Fibroblast of skin of abdomen (primary cell): ENCODE measurements around the gene CBARP.

Experiments used
- DNase-seq: peaks from one replicate; pipeline ENCODE4 v3.0.0-alpha.2; 2013

CBARP gene

DNA sequence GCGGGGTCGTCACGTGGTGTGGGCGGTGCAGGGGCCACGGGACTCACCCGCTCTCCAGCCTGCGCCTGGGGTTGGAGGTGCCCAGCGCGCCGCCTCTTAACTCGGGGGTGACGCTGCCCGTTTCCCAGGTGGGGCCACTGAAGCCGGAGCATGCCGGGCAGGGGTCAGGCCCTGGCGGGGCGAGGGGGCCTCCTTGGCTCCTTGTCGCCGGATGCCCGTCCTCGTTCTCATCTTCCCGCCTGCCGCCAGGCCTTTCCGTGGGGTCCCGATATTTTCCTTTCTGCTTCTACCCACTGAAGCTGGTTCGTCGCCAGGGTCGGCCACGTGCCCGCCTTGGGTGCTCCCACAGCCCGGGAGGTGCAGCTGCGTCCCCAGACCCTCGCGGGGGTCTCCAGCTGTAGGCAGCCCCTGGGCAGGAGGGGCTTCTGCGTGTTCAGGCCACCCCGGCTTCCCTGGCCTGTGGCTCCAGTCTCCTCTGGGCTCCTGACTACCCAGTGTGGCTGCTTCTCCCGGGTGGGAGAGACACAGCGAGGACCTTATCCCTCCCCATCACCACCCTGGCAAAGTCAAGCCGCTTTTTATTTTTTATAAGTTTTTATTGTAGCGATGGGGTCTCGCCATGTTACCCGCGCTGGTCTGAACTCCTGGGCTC, 38.3 kb upstream of the CBARP start:
- no peak for DNase-seq

DNA sequence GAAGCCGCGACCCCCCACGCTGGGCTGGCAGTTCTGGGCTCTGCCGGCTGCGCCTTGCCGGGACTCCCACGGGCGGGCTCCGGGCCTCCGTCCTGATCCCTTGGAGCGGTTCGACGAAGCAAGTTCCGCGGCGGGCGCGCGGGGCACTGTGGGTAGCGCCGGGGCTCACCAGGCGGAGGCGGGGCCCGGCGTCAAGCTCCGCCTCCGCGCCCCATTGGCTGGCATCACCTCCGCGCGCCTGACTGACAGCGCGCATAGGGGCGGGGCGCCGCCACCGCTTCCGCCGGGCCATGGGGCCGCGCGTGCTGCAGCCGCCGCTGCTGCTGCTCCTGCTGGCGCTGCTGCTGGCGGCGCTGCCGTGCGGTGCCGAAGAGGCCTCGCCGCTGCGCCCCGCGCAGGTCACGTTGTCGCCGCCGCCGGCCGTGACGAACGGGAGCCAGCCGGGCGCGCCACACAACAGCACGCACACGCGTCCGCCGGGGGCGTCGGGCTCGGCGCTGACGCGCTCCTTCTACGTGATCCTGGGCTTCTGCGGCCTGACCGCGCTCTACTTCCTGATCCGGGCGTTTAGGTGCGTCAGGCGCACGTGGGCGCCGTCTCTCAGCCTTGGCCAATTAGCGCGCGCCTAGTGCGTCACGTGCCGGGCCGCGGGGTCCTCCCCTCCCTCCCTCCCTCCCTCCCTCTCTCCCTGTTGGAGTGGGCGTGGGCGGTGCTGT, 37.6 kb upstream of the CBARP start, which contains the start of gene FAM174C:
TSS of gene FAM174C (plus strand) at position 271 of the 716 bp plus-strand sequence. CDS start at position 291, 20 bp downstream.
- peak; percentile 98 for DNase-seq

DNA sequence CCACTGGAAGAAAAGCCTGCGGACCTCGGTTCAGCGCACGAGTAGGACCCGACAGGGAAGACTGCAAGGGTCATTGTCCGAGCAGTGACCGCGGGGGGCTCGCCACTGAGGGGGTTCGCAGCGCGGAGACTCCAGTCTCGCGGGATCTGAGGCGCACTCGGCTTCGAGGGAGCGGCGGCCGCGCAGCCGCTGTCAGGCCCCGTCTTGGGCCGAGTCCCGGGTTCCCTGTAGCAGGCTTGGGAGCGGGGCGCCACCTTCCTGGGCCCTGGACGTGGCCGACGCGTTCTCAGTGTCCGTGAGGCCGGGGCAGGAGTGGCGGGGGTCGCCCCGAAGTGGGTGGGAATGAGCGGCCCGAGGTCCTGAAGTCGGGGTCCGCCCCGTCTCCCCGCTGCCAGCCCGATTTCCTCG, 37.1 kb upstream of the CBARP start:
- DNase-seq: peak; percentile 24

DNA sequence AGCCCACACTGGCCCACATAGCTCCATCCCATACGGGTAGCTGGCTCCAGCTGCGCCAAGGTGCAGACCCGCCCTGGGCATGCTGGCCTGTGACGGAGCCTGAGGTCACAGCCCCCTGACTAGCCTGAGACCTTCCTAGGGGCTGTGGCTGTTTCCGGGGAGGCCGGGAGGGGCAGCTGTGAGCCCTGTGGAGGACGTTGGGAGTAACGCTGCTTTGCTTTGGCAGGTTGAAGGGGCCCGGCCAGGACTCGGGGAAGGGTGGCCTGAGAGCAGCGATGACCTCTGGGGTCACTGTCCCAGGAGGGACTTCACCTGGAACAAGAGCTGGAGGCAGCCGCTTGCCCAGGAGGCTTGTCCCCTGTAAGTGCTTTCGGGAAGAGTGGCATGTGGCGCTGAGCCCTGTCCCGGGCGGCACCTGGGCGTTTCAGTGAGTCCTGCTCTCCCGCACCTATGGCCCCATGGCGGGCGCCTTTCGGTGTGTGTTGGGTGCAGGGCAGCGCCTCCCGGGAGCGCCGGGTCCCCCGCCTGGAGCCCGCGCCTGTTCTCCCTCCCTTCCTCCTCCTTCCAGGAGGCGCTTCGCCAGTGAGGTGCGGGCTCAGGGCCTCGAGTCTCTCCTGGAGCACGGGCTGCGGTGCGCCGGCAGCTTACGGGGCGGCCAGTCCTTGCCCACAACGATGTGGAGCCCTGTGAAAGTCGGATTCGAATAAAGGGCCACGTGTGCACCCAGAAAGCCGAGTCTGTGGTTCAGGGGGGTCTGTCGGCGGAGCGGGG, 36.5 kb upstream of the CBARP start:
- DNase-seq: no peak

DNA sequence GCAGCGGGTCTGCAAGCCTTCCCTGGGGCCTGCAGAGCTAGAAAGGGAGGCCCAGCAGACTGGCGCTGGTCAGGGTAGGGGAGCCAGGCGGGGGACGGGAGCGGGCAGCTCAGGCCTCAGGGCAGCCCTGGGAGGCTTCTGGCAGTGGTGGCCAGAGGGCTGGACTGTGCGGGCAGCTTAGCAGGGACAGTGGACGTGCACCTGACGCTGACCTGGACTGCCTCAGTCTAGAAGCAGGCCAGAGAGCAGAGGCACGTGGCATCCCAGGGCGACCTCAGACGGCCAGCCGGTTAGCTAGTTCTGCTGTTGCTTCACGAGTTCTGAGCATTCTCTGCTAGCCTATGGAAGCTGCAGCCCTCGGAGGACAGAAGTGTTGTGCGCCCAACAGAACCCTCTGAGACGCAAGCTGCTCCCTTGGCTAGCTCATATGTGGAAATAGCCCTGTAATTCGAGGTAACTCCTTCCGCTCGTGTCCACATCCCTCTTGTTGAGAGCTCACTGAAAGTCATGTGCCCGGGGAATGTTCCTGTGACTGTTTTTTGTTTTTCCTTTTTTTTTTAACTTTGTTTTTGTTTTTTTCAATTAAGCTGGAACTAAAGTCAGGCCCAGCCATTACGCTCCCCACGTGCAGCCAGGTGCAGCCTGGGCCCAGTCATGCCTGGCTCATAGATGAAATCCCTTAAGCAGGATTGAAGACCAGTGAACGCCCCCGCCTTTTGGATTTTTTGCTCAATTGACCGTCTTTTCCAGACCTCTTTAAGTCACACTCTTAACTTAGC, 35.6 kb upstream of the CBARP start:
- no peak for DNase-seq

DNA sequence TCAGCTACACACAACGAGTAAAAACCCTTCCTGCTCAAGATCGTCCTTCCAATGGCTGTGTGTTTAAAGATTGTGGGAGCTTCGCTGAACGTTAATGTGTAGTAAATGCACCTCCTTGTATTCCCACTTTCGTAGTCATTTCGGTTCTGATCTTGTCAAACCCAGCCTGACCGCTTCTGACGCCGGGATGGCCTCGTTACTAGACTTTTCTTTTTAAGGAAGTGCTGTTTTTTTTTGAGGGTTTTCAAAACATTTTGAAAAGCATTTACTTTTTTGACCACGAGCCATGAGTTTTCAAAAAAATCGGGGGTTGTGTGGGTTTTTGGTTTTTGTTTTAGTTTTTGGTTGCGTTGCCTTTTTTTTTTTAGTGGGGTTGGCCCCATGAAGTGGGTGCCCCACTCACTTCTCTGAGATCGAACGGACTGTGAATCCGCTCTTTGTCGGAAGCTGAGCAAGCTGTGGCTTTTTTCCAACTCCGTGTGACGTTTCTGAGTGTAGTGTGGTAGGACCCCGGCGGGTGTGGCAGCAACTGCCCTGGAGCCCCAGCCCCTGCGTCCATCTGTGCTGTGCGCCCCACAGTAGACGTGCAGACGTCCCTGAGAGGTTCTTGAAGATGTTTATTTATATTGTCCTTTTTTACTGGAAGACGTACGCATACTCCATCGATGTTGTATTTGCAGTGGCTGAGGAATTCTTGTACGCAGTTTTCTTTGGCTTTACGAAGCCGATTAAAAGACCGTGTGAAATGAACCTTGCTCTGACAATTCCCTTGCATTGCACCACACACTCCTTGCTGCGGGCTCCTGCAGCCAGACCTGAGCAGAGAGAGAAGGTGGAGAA, 34.8 kb upstream of the CBARP start:
- DNase-seq: no peak

DNA sequence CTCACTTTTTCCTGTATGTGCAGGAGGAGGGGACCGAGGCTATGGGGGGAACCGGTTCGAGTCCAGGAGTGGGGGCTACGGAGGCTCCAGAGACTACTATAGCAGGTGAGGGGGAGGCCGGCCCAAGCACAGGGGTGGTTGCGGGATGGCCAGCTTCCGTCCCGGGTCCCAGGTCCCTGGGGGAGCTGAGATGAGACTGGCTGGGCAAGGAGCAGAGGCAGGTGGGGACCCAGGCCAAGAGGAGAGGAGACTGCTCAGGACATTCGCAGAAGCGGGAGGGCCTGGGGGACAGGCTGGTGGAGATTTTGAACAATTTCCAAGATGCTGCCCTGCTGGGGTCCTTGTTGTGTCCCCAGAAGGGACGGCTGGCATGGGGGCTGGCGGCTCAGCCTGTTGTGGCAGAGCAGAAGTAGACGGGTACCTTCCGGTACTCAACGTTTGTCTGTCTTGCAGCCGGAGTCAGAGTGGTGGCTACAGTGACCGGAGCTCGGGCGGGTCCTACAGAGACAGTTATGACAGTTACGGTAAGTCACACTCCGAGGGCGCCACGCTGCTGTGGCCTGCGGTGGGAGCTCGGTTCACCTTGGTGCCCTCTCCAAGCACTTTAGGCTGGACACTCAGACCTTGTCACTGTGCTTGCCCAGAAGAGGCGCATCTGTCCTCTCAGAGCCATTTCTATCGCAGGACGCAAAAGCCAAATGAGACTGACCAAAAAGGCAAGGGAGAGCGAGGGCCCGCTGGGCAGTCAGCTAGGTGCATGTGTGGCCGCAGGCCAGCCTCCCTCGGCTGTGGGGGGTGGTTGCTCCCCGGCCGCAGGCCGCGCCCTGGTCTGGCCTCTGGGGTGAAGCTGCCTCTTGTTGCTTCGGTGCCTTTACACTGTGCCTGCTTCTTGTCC, 34.0 kb upstream of the CBARP start:
- no peak for DNase-seq

DNA sequence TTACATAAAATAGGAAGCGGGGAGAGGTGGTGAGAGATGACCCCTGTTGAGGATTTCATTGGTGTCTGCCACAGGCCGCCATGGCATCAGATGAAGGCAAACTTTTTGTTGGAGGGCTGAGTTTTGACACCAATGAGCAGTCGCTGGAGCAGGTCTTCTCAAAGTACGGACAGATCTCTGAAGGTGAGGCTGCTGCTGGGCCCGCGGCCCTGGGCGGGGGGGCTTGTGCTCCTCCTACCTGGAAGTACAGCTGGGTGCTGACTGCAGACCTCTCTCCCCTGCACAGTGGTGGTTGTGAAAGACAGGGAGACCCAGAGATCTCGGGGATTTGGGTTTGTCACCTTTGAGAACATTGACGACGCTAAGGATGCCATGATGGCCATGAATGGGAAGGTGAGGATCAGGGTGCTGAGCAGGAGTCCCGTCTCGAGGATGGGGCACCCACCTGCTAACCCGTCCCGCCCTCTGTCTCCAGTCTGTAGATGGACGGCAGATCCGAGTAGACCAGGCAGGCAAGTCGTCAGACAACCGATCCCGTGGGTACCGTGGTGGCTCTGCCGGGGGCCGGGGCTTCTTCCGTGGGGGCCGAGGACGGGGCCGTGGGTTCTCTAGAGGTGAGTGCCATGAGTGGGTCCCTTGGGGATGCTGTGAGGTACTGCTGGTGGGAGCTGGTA, 33.2 kb upstream of the CBARP start:
- no peak for DNase-seq

DNA sequence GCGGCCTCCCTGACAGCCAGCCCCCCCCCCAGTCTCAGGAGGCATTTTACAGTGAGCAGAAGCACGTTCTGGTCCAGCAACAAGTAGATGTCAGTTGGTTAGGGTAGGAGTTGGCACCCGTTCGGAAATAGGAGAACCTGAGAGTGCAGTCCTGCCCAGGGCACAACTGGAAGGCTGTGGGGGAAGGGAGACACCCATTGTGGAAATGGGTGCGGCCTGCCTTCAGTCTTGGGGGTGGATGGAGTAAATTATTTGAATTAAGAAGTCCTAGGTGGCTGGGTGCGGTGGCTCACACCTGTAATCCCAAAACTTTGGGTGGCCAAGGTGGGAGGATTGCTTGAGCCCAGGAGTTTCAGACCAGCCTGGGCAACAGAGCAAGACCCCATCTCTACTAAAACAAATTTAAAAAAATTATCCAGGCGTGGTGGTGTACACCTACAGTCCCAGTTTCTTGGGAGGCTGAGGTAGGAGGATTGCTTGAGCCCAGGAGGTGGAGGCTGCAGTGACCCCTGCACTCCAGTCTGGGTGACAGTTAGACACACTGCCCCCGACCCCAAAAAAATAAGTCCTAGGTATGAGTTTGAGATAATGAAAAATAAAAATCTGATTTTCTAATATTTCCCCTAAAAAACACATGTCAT, 32.5 kb upstream of the CBARP start:
- no peak for DNase-seq

DNA sequence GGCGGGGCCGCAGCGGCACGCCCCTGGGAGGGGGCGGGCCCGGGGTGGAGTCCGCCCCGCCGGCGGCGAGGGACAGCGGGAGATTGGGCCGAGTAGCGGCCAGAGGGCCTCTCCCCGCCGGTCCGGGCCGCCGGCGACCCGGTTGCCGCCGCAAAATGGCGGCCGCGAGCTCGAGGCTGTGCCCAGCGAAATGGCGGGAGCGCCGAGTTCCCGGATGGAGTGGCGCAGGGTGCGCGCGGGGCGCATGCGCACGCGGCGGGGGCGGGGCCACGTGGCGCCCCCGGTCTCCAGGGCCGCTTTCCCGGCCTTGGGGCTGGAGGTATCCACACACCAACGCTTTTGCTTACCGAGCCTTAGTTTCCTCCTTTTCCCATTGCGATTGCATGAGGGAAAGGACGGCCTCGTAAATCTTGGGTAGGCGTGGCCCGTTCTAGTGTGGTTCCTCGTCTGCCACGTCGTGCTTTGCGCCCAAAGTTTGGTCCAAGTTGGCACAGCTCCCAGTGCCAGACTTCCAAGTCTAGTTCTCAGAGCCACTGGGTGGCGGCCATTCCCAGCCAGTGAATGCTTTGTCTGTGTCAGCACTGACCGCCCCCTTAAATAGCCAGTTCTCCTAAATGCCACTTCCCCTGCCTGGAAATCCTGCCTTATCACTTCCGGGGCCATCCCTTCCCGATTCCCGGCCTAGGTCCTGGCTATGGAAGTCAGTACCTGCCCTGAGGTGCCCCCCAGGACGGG, 31.8 kb upstream of the CBARP start:
- peak; percentile 87 for DNase-seq

DNA sequence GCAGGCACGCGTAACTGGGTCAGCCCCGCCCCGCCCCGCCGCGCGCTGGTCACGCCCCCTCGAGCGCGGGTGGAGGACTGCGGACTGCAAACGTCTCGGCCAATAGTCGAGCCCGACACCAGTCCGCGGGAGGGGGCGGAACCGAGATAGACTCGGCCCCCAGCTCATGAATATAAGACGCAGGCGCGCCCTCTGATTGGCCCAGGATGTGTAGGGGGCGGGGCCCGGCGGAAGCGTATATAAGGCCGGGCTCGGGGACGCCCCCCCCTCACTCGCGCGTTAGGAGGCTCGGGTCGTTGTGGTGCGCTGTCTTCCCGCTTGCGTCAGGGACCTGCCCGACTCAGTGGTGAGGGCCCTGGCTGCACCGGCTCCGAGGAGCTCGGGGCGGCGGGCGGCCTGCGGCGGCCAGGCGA, 31.3 kb upstream of the CBARP start, which contains the start of gene CIRBP:
TSS of gene CIRBP (plus strand) at position 268 of the 413 bp plus-strand sequence. CDS start 1,602 bp downstream, outside the sequence.
- DNase-seq: peak; percentile 99

DNA sequence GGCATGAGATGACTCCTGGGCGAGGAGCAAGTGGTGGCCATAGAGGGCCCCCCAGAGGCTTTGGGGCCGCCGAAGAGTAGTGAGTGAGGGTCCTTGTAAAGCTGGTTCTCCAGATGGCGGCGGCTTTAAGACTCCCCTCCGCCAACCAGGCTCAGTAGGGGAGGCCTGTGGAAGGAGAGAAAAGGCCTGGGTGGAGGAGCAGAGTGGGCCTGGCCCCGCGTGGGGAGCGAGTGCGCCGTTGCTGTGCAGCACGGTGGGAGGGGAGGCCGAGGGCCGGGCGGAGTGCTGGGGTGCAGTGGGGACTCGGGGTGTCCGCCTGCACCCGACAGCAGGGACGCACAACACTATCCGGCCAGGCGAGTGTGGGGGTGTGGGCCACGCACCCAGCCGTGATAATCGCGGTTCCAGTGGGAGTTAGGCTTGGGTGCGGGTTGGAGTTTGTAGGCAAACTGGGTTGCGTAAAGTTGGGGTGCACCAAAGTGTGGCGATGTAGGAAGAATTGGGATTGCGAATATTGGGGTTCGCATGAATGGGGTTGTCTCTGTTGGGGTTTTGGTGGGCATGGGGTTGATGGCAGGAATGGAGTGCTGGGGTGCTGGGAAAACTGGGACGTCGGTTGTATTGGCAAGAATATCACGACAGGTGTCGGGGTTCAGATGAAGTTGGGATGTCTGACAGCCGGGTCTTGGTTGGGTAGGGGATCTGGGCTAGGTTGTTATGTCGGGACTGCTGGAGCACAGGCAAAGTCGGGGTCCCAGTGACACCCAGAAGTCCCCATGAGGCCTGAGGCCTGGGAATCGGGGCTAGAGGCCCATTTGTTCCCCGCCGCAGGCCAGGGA, 30.6 kb upstream of the CBARP start:
- DNase-seq: no peak

DNA sequence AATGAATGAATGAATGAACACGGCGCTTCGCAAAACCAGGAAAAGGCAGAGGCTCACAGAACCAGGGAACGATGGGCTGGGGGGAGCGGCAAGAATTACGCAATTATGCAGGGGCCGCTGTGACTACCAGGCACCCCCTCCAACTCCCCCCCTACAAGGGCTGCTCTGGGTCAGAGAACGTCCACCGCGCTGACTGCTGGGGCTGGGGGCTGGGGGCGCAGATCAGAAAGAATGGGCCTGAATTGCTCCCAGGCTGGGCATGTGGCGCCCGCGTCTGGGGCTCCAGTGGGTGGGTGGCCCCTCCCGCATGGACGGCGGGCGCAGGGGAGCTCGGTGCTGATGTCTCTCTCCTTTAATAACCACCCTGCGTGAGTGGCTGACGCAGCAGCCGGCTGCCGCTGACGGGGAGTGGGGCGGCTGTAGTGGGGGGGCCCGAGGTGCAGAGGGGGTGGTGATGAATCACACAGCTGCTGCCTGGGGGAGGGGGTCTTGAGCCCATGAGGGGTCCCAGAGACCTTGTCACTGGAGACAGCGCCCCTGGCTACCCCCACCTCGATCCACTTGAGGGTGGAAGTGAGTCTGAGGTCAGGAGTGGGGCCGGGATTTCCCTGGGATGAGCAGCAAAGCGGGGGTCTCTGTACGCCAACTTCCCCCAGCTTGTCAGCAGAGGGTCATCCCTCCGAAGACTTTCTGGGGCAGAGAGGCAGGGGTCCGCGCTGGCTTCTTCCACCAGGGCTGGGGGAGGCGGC, 29.8 kb upstream of the CBARP start:
- peak; percentile 50 for DNase-seq

DNA sequence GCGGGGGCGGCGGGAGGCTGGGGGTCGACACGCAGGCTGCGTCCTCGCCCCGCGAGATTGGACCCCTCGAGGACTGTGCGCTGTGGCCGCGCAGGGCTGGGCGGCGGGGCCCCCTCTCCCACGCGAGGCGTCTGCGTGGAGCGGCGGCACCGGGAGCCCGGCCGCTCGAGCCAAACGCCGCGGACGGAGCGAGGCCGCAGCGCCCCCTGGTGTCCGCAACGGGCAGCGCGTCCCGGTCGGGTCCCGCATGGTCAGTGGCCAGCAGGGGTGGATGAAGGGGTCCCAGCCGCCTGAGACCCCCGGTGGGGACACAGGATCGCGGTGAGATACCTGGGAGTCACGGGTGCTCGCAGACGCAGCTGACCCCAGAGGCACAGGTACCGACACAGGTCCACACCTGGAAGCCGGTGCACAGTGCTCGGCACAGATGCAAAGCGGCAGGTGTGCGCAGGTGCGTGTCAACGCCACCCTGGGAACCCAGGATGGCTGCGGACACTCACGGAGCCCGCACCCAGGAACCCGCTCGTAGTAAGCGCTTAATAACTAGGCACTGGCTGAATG, 29.2 kb upstream of the CBARP start:
- DNase-seq: peak; percentile 43

DNA sequence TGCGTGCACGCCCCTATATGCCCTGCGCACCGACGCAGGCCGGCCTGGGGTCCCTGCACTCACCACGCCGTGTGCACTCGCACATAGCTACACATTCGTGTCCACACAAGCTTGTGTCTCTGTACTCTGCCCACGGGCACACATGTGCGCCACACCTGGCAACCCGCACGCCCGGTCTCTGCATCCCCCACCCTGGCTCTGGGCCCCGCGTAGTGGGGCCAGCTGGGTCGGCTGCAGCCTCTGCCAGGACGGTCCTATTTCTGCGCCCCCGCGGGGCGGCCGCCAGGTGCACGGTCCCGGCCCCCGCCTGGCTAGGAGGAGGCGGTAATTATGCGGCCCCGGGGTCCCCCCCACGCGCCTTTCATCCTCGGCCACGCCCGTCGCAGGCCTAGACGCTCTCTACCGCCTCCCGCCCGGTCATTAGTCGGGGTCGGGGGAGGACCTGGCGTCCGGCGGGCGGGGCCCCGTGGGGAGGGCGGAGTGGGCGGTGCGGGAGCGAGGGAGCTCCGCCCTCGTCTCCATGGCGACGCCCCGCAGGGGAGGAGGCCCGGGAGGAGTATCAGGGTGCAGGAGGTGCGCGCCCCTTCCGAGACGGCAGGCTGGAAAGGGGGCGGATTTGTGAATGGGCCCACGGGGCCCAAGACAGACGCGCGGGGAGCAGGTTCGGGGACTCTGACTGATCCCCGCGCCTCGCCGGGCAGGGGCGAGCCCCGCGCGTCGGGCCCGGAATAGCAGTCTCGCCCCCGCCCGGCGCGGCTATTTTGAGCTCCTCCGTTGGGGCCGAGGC, 28.5 kb upstream of the CBARP start:
- peak; percentile 85 for DNase-seq
